AG04450 (cell line): ENCODE results near the gene CHFR. TPM values are rescaled to one million over a fixed set of nuclear protein-coding genes. Genes with fewer than 3 reads are reported as not detected.
"Not testable (repeated sequence)": the region's sequence is repeated elsewhere in the genome, so short reads cannot be mapped to it uniquely, and the experiment has no call there.

Experiments used
- CTCF ChIA-PET: fragments of 300-600, 350-600 bp; formaldehyde crosslinking; extraction: SDS; loops from one replicate; lab custom pipeline; 2022; ENCODE audit warnings: antibody characterized with exemption, inconsistent platforms; lab: Charles Lee
- POLR2A ChIA-PET: fragments of 350-600 bp; formaldehyde crosslinking; extraction: SDS; loops from one replicate; lab custom pipeline; 2021; ENCODE audit warnings: antibody characterized with exemption, inconsistent platforms; lab: Yijun Ruan, JAX
- DNase-seq: peaks from one replicate; pipeline ENCODE4 v3.0.0-alpha.2; 2011; ENCODE audit warnings: low read depth, low spot score
- H3K27ac ChIP-seq: one replicate; pipeline ENCODE4 v1.5.1; 2012; ENCODE audit warnings: low read depth, low read length, control low read depth
- H3K27me3 ChIP-seq: one replicate; pipeline ENCODE4 v1.6.0; 2012; ENCODE audit warnings: low read length; ENCODE audit not compliant: control insufficient read depth, insufficient read depth
- H3K4me3 ChIP-seq: 2 replicates; pipeline ENCODE4 v1.5.1; 2011; ENCODE audit warnings: mild to moderate bottlenecking, low read depth, low read length, control low read depth
- H3K9me3 ChIP-seq: 2 replicates; pipeline ENCODE4 v1.5.1; 2012; ENCODE audit warnings: low read length; ENCODE audit not compliant: control insufficient read depth, insufficient read depth
- polyA plus RNA-seq: library from polyadenylated mRNA; depleted of rRNA; stranded (reverse); fragments of >200 nt; gene quantifications from 2 replicates; pipeline ENCODE4 v1.2.3, GENCODE V29; 2011
- TF ChIP-seq, protein P1 (sequence below): IDR thresholded peaks from 2 replicates; pipeline ENCODE4 v1.5.1; 2011; ENCODE audit warnings: low read depth, low read length, control low read depth, inconsistent platforms

The CHFR gene
- polyA plus RNA-seq, 1 experiment: 28.4 TPM

DNA sequence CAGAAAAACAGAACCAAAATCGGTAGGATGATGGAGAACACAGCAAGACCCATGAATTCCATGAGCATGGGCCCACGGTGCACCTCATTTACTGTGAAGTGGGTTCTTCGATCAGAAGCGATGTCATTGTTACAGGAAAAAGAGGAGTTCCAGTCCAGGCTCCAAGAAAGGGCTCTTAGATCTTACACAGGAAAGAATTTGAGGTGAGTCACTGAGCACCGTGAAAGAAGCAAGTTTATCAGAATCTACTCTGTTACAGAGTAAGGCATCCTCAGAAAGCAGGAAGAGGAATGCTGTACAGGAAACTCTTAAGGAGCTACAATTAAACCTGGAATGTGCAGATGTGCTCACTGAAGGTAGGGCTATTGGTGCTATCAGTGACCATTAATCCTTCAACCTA, 11.6 kb upstream of the CHFR start:
- H3K27me3 ChIP-seq: no peaks in the 10 kb centered on the region
- TF ChIP-seq, protein P1, sequence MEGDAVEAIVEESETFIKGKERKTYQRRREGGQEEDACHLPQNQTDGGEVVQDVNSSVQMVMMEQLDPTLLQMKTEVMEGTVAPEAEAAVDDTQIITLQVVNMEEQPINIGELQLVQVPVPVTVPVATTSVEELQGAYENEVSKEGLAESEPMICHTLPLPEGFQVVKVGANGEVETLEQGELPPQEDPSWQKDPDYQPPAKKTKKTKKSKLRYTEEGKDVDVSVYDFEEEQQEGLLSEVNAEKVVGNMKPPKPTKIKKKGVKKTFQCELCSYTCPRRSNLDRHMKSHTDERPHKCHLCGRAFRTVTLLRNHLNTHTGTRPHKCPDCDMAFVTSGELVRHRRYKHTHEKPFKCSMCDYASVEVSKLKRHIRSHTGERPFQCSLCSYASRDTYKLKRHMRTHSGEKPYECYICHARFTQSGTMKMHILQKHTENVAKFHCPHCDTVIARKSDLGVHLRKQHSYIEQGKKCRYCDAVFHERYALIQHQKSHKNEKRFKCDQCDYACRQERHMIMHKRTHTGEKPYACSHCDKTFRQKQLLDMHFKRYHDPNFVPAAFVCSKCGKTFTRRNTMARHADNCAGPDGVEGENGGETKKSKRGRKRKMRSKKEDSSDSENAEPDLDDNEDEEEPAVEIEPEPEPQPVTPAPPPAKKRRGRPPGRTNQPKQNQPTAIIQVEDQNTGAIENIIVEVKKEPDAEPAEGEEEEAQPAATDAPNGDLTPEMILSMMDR: no peak
- H3K4me3 ChIP-seq: no peak overlapping the region
- no peak overlapping the region for H3K27ac ChIP-seq
- POLR2A ChIA-PET: no interaction called here
- peaks cover 30% of the 10 kb centered on the region for H3K9me3 ChIP-seq
- no peak for DNase-seq
- CTCF ChIA-PET: no interaction called here

DNA sequence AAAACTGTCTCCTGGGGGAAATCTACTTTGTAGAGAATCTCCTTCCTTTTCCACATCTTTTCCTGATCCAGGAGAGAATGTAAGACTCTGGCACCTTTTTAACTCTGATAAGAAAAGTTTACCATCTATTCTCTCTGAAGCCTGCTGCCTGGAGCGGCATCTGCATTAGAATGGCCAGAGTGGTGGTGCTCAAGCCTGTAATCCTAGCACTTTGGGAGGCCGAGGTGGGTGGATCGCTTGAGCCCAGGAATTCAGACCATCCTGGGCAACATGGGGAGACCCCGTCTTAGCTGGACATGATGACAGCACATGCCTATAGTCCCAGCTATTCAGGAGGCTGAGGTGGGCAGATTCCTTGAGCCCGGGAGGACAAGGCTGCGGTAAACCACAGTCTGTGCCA, 1.4 kb upstream of the CHFR start:
- Histone ChIP-seq H3K9me3 (peaks cover 19% of the 10 kb centered on the region), H3K4me3 (no peak overlapping the region), H3K27ac (no peak overlapping the region), H3K27me3 (no peaks in the 10 kb centered on the region)
- ChIA-PET POLR2A (no interaction called here), CTCF (no interaction called here)
- DNase-seq: no peak
- TF ChIP-seq, protein P1: no peak

DNA sequence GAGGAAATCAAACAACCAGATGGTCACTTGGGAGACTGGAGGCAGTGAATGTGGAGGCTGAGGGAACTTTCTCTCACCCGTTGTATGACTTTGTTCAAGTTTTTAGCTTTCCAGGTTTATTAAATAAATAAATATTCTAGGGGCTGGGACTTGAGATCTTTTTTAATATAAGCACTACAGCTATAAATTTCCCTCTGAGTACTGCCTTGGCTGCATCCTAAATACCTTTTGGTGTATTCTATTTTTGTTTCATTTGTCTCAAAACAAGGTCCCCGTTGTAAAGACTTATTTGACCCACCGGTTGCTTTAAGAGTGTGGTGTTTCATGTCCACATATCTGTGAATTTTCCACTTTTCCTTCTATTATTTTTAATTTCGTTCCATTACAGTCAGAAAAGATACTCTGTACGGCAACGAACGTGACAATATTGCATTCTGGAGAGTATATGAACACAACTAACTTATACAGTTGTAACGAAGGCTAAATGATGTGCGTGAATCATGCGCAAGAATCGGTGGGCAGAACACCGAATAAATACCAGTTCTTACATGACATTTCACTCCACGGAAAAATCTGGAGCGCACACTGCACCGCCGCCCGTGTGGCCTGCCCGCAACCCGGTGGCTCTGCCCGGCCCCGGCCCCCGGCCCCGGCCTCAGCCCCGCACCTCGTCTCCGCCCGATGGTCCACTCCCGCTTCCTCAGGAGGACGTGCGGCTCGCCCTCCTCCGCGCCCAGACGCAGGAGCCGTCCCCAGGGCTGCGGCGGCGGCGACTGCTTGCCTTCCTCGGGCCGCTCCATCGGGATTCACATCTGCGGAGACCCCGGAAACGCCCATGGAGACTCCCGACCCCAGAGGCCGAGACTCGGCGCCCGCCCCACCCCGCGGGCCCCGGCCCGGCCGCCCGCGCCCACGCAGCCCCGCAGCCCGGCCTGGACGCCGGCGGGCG, 602 bp downstream of the CHFR start:
- Histone ChIP-seq H3K27me3 (no peaks in the 10 kb centered on the region), H3K4me3 (peak overlapping the region; percentile 70), H3K27ac (no peak overlapping the region), H3K9me3 (peaks cover 27% of the 10 kb centered on the region)
- ChIA-PET POLR2A (interaction anchor here (0.9 to 1.0 kb wide), 3 partner anchors 100 to 243 kb away, joined by 5 to 6 read pairs (median 6); partner anchors contain the start of genes ZNF10 and ZNF891), CTCF (no interaction called here)
- DNase-seq: no peak
- TF ChIP-seq, protein P1: no peak

DNA sequence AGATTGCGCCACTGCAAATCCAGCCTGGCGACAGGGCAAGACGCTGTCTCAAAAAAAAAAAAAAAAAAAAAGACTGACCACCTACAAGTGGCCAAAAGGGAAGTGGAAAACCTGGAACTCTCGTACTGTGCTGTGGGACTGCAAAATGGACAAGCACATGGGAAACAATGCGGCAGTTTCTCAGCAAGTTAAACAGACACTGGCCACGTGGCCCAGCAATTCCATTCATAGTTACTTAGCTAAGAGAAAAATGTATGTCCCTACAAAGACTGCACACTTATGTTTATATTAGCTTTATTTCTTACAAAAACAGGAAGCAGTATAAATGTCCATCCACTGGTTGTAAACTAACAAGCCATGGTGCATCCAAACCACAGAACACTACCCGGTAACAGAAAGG, 5.6 kb downstream of the CHFR start:
- DNase-seq: peak; percentile 24
- ChIA-PET POLR2A (interaction anchor here (0.6 to 0.9 kb wide), 2 partner anchors 51 to 53 kb away, joined by 5 to 7 read pairs; partner anchors contain the start of gene GOLGA3), CTCF (interaction anchor here (0.9 kb wide), 1 partner anchor 27 kb away, joined by 5 read pairs; no protein-coding TSS in a partner anchor)
- Histone ChIP-seq H3K27ac (no peak overlapping the region), H3K27me3 (no peaks in the 10 kb centered on the region), H3K4me3 (no peak overlapping the region), H3K9me3 (peaks cover 20% of the 10 kb centered on the region)
- TF ChIP-seq, protein P1: no peak

DNA sequence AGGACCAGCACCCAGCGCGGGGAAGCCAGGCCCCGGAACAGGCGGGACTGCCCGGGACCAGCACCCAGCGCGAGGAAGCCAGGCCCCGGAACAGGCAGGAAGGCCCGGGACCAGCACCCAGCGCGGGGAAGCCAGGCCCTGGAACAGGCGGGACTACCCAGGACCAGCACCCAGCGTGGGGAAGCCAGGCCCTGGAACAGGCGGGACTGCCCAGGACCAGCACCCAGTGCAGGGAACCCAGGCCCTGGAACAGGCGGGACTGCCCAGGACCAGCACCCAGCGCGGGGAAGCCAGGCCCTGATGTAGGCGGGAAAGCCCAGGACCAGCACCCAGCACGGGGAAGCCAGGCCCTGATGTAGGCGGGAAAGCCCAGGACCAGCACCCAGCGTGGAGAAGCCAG, 12.8 kb downstream of the CHFR start:
- H3K27me3 ChIP-seq, POLR2A ChIA-PET, H3K9me3 ChIP-seq, DNase-seq, CTCF ChIA-PET, H3K27ac ChIP-seq, H3K4me3 ChIP-seq: not testable (repeated sequence)
